Stimulated activated CD8-positive, alpha-beta memory T cell treated with anti-CD3 and anti-CD28 coated beads, Interleukin-4, amount 100 ng/mL, for 24 hours (primary cell): ENCODE data around the gene CASZ1.

Experiments used
- DNase-seq: peaks from one replicate; pipeline ENCODE4 v3.0.0-alpha.2; 2020; ENCODE audit warnings: low read depth

CASZ1 gene

GRCh38 chr1:10796029-10796944, at the start of gene CASZ1:
Gene CASZ1, minus strand, starts transcription at chr1:10796646. Its CDS starts 102,757 bp downstream, at chr1:10693889.
- DNase-seq = no peak

- no peak for DNase-seq
Measured at GRCh38 chr1:10843697-10844096, 47.3 kb upstream of the CASZ1 start.

GRCh38 chr1:10841118-10841517, 44.7 kb upstream of the CASZ1 start:
- no peak for DNase-seq

GRCh38 chr1:10839188-10839770, 42.8 kb upstream of the CASZ1 start:
- DNase-seq = no peak

GRCh38 chr1:10838541-10838940, 42.1 kb upstream of the CASZ1 start:
- DNase-seq = no peak

- no peak for DNase-seq
Measured at GRCh38 chr1:10836726-10837125, 40.3 kb upstream of the CASZ1 start.

GRCh38 chr1:10835822-10836421, 39.5 kb upstream of the CASZ1 start:
- DNase-seq = no peak

- no peak for DNase-seq
Measured at GRCh38 chr1:10835421-10835820, 39.0 kb upstream of the CASZ1 start.

GRCh38 chr1:10834770-10835412, 38.4 kb upstream of the CASZ1 start:
- DNase-seq = no peak

GRCh38 chr1:10833630-10834557, 37.4 kb upstream of the CASZ1 start:
- DNase-seq = no peak

GRCh38 chr1:10832703-10833102, 36.3 kb upstream of the CASZ1 start:
- no peak for DNase-seq

GRCh38 chr1:10830961-10831668, 34.7 kb upstream of the CASZ1 start:
- no peak for DNase-seq

- no peak for DNase-seq
Measured at GRCh38 chr1:10829965-10830515, 33.6 kb upstream of the CASZ1 start.

- no peak for DNase-seq
Measured at GRCh38 chr1:10829067-10829818, 32.8 kb upstream of the CASZ1 start.

- no peak for DNase-seq
Measured at GRCh38 chr1:10827377-10828333, 31.2 kb upstream of the CASZ1 start.

- DNase-seq = no peak
Measured at GRCh38 chr1:10825592-10825991, 29.1 kb upstream of the CASZ1 start.

GRCh38 chr1:10824821-10825540, 28.5 kb upstream of the CASZ1 start:
- no peak for DNase-seq

GRCh38 chr1:10823000-10823401, 26.6 kb upstream of the CASZ1 start:
- DNase-seq = no peak
